ENCODE measurements around the gene PRR15.

PRR15 gene

GRCh38 chr7:29611941-29612544, 48.4 kb downstream of the PRR15 start:
- DNase-seq = no peak

GRCh38 chr7:29612596-29612995, 49.0 kb downstream of the PRR15 start:
- DNase-seq = no peak

GRCh38 chr7:29613100-29613499, 49.5 kb downstream of the PRR15 start:
- DNase-seq = no peak

GRCh38 chr7:29614229-29614628, 50.6 kb downstream of the PRR15 start:
- DNase-seq = no peak
